ENCODE measurements around the gene CPSF6. TPM values are rescaled to one million over a fixed set of nuclear protein-coding genes. Genes with fewer than 3 reads are reported as not detected.
"Not testable (repeated sequence)": the region's sequence is repeated elsewhere in the genome, so short reads cannot be mapped to it uniquely, and the experiment has no call there.

The CPSF6 gene
- total RNA-seq (10 to 100 TPM; 23.9 to 34.6 (median 29.3) TPM), polyA plus RNA-seq (10 to 100 TPM; 11.7 to 13.2 TPM)
- long read RNA-seq, donor 1, full-length matches to known transcripts, result 28 of 54 reads
- long read RNA-seq, donor 1, partial matches to known transcripts, result 12 of 54 reads
- long read RNA-seq, donor 1, other reads (novel, unspliced or antisense), result 14 of 54 reads
- long read RNA-seq, donor 2, full-length matches to known transcripts, result 15 of 29 reads
- long read RNA-seq, donor 2, partial matches to known transcripts, result 6 of 29 reads
- long read RNA-seq, donor 2, other reads (novel, unspliced or antisense), result 8 of 29 reads
- long read RNA-seq, donor 3, full-length matches to known transcripts, result 76 of 129 reads
- long read RNA-seq, donor 3, partial matches to known transcripts, result 14 of 129 reads
- long read RNA-seq, donor 3, other reads (novel, unspliced or antisense), result 39 of 129 reads

DNA sequence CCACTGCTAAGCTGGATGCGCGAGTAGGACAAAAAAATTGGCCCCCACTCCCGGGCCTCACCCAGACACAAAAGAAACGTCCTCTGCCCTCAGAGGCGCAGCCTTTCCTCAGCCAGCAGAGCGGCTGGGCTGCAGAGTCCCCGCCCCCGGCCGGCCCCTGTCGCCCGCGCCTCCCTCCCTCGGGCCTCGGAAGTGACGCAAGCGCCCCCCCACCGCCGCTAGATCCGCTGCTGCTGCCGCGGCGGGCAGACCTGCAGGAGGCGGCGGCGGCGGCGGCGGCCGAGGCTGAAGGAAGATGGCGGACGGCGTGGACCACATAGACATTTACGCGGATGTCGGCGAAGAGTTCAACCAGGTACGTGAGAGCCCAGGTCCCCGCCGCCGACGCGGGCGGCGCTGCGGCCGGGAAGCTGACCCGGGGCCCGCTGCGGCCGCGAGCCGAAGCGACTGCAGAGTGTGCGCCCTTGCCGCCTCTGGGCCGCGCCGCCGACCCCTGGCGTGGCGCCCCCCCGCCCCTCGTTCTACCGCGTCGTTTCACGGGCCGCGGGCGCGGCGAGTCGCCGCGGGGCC, at the start of gene CPSF6:
CPSF6 (plus strand) TSS at position 218 of the 570 bp plus-strand sequence; CDS start at position 296, 78 bp downstream.
- TF ChIP-seq, protein P1, sequence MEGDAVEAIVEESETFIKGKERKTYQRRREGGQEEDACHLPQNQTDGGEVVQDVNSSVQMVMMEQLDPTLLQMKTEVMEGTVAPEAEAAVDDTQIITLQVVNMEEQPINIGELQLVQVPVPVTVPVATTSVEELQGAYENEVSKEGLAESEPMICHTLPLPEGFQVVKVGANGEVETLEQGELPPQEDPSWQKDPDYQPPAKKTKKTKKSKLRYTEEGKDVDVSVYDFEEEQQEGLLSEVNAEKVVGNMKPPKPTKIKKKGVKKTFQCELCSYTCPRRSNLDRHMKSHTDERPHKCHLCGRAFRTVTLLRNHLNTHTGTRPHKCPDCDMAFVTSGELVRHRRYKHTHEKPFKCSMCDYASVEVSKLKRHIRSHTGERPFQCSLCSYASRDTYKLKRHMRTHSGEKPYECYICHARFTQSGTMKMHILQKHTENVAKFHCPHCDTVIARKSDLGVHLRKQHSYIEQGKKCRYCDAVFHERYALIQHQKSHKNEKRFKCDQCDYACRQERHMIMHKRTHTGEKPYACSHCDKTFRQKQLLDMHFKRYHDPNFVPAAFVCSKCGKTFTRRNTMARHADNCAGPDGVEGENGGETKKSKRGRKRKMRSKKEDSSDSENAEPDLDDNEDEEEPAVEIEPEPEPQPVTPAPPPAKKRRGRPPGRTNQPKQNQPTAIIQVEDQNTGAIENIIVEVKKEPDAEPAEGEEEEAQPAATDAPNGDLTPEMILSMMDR (IDR thresholded peaks at IDR 0.05), result peak in 4 of 9 donors; percentile 20 to 33 (median 26)
- peaks cover 0 to 4% (median 0%) of the 10 kb centered on the region in 9 donors for H3K36me3 ChIP-seq
- H3K9me3 ChIP-seq, result no peaks in the 10 kb centered on the region
- intact Hi-C loops (cut with DNase I), result no loop called here
- H3K27ac ChIP-seq, result peak within 1 kb of the TSS; percentile 72 to 99 (median 94)
- peak; percentile 96 to 98 for DNase-seq
- WGBS, 2 donors, result 0 to 1% methylated on average over 65 to 75 of the region's 75 CpGs
- peak; percentile 99 to 100 (median 99) for ATAC-seq
- H3K4me1 ChIP-seq, result peaks cover 7 to 50% (median 43%) of the 10 kb centered on the region in 9 donors
- H3K27me3 ChIP-seq, result no peaks in the 10 kb centered on the region
- peak within 1 kb of the TSS; percentile 49 to 99 (median 82) for H3K4me3 ChIP-seq

- H3K9me3 ChIP-seq, result peaks cover 0 to 44% (median 17%) of the 10 kb centered on the region in 11 donors
- no peaks in the 10 kb centered on the region for H3K4me1 ChIP-seq
- DNase-seq (no peak), ATAC-seq (no peak)
- no peak overlapping the region for H3K27ac ChIP-seq
- TF ChIP-seq, protein P1 (IDR thresholded peaks at IDR 0.05), result peak in 2 of 9 donors; percentile 15 to 17
- no peaks in the 10 kb centered on the region for H3K27me3 ChIP-seq
- no peak overlapping the region for H3K4me3 ChIP-seq
- intact Hi-C loops (cut with DNase I), result no loop called here
- 68 to 72% methylated on average over 4 of the region's 4 CpGs for WGBS, 2 donors
- no peaks in the 10 kb centered on the region for H3K36me3 ChIP-seq
Observed at GRCh38 chr12:69196302-69197288, 42.8 kb upstream of the CPSF6 start.

DNA sequence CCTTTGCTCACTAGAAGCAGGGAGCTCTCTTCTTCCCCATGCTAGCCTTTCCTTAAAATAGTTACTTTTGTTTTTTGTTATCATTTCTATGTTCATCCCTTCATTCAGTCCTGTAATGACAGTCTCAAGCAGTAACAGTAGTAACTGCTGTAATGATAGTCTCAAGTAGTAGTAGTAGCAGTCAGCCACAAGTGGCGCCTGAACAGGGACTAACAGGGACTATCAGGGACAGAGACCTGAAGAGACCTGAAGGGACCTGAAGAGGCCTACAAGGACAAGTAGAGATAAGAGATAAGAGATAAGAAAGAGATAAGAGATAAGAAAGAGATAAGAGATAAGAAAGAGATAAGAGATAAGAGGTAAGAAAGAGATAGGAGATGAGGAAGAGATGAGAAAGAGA, 39.4 kb upstream of the CPSF6 start:
- H3K4me3 ChIP-seq; ATAC-seq; H3K4me1 ChIP-seq; H3K27me3 ChIP-seq; H3K27ac ChIP-seq; H3K36me3 ChIP-seq; DNase-seq; intact Hi-C loops (cut with DNase I): not testable (repeated sequence)
- H3K9me3 ChIP-seq, result peaks cover 0 to 40% (median 15%) of the 10 kb centered on the region in 11 donors
- WGBS, 2 donors, result 95 to 100% methylated on average over 1 of the region's 1 CpG

DNA sequence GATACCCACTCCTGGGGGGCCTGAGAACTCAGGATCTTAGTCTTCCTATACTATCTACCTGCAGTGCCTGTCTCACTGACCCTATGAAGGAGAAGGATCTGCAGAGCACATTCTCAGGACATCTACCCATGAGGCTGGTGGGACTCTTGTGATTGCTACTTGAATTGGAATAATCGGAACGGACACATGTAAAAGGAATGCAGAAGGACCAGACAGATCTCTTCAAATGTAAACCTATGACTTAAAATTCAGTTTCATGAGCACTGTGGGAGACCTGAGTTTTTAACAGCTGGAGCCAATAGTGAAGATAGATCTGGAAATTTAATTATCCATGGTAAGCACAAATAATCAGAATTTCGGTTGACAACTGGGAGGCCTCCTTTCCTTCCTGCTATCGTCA, 35.2 kb upstream of the CPSF6 start:
- Histone ChIP-seq H3K4me3 (no peak overlapping the region), H3K36me3 (no peaks in the 10 kb centered on the region), H3K27ac (no peak overlapping the region), H3K27me3 (no peaks in the 10 kb centered on the region), H3K9me3 (peaks cover 0 to 33% (median 11%) of the 10 kb centered on the region in 11 donors), H3K4me1 (no peaks in the 10 kb centered on the region)
- WGBS, 2 donors, result 62 to 83% methylated on average over 4 of the region's 4 CpGs
- TF ChIP-seq, protein P1 (IDR thresholded peaks at IDR 0.05), result no peak
- intact Hi-C loops (cut with DNase I), result no loop called here
- ATAC-seq (no peak), DNase-seq (no peak)

Data from heart right ventricle (tissue), 16 donors.